ENCODE results near the gene WBP1L.

The WBP1L gene

DNA sequence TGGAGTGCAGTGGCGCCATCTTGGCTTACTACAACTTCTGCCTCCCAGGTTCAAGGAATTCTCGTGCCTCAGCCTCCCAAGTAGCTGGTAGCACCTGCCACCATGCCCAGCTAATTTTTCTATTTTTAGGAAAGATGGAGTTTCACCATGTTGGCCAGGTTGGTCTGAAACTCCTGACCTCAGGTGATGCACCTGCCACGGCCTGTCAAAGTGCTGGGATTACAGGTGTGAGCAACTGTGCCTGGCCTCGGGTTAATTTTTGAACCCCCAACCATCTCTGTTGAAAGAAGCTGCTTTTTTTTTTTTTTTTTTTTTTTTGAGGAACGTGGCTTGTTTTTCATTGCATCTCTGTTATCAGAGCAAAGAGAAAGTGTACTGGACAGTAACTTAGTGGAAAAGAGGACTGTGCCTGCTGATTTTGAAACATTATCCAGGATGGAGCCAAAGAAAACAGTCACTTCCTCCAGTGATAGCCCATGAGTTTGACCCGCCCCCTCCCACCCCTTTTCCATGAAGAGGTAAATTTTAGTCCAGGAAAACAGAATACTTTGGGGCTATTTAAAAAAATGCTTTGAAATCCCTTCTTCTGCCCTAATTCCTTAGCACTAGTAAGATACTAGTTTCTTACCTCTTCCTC lies 38.3 kb downstream of the WBP1L start:
- DNase-seq = no peak

DNA sequence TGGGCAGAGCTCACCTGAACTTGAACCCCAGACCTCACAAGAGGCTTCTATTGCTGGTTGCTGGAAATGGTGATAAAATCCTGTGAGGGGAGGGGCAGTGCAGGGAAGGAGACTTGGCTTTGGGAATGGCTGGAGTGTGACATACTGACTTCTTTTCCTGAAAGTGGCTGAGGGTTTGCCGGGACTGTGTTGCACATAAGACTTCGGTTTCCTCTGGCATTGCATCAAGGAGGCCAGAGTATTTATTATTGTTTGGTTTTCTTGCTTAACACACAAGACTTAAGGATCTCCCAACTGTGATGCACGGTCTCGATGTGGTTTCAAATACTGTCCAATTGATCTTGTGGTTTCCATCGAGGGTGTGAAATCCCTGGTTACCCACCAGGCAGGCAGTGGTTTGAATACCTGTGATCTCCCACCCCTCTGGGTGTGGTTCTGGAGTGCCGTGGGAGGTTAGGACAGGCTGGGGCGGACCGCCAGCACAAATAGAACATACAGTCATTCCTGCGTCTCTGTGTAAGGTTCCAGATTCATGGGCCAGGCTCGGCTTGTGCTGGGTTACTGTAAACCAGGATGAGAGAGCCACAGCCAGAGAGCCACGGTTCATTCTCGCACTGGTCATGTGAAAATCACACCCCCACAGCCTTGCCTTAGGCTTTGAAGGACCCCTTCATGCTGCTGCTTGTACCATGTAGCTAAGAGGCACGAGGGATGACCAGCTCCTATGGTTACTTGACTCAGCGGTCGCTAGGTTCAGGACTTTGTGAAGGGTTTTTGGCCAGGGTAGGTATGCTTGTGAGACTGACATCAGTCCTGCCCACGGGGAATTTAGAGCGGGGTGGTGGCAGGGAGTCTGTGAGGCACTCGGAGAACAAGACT lies 39.2 kb downstream of the WBP1L start:
- no peak for DNase-seq

DNA sequence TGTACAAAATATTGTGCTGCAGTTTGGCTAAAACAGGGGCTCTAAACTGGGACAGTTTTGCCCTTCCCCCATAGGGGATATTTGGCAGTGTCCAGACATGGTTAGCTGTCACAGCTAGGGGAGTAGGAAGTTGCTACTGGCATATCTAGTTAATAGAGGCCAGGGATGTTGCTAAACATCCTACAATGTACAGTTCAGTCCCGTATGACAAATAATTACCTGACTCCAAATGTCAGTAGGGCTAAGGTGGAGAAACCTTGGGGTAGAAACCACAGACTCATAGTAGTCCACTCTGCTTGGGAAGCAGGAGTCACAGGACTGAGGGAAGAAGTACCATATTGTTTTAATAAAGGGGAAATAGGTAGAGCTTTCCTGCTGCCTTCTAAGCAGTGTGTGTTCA lies 39.8 kb downstream of the WBP1L start:
- no peak for DNase-seq

DNA sequence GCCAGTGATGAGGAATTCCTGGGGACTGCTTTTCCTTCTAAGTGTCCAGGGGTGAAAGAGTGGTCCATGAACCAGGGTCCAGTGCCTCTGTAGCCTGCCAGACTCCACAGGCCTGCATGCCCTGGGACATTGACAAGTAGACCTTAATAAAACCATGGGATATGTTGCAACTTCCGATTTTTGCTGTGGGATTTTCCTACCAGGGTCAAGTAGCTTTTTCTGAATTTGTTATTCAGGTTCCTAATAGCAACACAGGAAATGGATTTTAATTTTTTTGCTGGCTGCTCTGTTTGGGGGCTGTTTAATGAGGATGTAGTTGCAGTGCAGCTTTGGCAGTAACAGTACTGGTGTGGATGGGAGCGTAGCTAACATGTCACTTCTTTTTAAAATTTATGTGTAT lies 42.1 kb downstream of the WBP1L start:
- DNase-seq = no peak

DNA sequence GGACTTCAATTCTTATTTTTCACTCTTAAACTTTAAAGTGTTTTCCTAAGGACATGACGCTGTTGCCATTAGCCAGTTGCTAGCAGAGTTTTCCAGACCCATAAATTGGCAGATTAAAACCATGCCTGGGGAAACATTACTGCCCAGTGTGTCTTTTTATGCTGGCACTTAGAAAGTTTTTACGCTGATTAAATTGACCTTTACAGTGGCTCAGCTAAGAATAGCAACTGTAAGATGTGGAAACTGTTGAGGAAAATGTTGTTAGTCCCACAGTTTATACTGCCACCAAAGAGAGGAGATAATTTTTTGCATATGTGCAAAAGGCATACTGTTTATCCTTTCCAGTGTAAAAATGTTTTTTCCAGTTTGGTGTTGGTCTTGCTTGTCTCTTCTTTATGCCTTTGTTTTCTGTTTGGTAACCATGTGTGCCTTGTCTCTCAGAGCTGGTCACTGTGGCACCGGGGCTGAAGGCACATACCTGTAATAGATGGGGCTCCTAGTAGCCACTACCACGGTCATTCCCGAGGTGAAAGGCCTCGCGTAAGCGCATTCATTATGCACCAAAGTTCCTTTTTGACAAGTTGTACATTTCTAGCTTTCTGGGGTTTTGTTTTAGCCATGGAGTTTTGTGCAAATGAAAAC lies 48.1 kb downstream of the WBP1L start:
- DNase-seq = no peak

DNA sequence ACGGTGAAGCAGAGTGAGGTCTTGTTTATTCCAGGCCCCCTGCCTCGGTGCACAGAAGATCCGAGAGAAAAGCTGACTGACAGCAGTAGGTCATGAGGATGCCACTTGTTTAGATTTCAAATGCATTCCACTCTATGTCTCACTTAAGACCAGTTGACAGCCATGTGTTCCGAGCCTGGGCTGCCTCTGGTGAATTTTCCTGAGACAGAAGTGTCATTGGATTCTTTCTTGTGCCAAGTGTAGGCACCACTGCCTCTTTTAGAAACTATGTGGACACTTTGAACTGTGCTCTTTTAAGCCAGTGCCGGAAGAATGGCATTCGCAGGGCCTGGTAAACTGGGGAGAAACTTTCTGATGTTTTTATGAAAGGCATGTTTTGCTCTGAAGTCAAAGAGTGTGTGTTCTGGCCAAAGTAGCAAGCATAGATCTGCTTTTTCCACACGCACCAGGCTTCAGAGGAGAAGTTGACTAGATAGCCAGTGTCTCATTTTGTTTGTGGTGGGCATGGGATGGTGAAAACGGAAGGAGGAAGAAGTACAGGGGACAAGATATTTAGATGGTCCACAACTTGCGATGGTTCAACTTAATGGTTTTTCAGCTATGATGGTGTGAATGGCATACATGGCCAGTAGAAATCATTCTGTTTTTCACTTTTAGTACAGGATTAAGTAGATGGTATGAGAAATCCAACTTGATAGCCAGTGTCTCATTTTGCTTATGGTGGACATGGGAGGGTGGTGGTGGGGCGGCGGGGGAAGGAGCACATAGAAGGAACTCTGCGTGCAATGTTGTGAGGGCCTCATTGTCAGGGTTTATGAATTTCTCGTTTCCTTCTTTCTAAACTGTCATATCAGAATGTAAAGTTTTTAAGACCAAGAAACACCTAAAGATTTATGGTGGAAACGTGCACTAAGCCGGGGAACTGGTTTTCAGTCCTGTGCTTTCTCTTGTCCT lies 52.0 kb downstream of the WBP1L start:
- DNase-seq = no peak

DNA sequence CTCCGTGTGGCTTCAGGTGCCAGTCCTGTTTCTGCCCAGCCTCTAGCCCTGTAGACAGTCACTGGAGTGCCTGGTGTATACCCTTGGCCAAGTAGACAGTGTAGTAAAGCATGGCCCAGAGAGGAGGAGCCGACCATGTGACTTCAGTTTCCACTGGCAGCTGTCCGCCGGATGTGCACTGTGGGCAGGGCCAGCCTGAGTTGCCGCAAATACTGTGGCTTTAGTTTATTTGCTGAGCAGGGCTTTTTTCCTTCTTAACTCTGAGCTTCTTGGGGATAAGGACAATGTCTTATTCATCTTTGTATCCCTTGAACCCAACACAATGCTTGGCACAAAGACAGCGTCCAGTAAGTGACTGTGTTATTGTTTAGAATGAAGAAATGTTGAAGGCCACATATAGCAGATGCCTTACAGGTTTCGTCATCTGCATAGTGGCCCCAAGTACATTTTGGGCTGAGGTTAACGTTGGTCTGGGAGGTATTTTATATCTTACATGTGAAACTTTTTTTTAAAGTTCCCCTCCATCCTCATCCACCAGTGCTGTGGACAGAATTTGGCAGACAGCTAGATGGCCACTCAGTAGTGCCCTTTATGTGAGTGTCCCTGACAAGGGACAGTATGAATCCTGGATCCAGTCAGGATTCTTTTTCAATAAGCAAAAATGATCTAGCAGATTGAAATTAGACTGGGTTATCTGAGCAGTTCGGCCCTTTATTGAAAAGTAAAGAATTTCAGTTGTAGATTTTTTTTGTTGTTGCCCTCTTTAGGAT lies 52.8 kb downstream of the WBP1L start:
- DNase-seq = no peak

DNA sequence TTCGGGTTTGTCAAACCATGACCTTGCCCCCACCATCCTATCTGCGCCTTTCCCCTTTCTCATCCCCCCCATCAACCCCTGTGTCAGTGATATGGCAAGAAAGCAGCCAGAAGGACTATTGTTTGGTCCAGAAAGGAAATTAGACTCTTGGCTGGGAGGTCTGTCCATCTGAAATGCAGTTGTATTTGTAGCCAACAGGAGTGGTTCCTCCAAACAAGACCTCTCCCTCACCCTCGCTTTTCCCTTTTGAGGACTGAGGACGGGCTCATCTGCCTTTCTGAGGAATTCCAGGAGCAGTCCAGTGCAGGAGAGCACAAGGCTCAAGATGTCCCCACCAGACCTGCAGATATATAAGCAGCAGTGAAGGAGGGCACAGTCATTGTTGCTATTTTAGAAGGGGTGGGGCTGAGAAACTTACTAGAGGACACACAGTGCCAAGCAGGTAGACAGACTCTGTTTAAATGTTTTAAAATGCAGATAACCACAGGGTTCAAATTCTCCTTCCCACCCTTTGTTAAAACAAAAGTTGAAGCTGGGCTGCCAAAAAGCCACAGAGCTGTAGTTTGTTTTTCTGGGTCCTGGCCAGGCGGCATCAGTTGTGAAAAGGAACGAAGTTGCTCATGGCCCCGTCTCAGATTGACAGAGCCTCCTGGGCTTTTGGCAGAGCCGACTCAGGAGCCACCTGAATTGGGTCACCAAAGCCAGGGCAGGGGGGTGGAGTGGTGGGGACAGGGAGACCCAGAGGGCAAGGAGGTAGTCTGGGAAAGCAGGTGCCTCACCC lies 56.1 kb downstream of the WBP1L start:
- DNase-seq = no peak

DNA sequence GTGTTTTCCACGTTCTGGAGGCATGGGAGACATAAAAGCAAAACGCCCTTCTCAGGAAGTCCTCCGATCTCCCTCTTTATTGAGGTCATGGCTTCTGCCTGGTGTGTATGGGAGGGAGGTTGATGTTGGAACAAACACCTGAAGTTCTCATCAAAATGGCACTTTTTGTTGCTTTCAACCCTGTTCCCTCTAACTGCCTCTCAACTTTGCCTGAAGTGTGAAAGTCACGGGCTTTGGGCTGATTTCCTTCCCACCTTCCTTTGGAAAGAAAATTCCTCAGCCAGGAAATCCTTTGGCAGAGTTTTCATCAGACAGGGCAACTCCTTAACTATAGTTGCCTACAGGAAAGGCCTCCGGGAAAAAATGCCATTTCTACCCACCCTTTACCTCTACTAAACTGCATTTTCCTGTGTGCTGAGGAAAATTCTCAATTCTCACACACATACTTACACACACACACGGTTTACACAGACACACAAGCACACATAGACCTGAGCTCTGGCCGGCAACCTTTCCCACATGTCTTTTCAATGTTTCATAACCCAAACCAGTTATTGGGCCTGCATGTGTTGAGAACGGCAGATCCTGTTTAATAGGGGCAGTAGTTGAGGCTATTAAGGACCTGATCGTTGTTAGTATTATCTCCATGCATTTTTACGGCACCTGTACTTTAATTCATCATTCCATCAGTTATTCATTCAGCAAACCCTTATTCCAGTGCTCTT lies 57.0 kb downstream of the WBP1L start:
- DNase-seq = no peak

DNA sequence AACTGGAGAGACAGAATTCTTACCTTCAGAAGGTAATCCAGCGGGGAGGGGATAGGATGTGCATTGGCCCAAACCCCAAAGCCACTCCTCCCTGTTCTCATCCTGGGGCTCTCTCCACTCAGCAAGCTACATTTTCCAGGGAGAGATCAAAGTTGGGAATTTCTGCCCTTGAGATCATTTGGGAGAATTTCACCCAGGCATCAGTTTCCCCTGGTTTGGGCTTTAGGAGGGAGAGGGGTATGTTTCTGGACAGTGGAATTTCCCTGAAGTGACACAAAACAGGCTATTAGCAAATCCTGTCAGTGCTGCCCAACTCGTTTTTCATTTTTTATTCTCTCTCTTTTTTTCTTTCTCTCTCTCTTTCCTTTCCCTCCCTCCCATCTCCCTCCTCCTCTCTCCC lies 57.7 kb downstream of the WBP1L start:
- DNase-seq = no peak

DNA sequence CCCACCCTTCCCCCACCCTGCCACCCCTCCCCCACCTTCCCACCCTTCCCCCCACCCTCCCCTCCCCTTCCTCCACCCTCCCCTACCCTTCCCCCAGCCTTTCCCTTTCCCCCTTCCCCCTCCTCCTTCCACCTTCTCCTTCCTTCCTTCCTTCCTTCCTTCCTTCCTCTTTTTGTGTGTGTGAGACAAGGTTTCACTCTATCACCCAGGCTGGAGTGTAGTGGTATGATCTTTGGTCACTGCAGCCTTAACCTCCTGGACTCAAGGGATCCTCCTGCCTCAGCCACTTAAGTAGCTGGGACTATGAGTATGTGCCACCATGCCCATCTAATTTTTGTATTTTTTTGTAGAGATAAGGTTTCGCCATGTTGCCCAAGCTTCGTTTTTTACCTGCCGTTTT lies 58.2 kb downstream of the WBP1L start:
- DNase-seq = no peak

DNA sequence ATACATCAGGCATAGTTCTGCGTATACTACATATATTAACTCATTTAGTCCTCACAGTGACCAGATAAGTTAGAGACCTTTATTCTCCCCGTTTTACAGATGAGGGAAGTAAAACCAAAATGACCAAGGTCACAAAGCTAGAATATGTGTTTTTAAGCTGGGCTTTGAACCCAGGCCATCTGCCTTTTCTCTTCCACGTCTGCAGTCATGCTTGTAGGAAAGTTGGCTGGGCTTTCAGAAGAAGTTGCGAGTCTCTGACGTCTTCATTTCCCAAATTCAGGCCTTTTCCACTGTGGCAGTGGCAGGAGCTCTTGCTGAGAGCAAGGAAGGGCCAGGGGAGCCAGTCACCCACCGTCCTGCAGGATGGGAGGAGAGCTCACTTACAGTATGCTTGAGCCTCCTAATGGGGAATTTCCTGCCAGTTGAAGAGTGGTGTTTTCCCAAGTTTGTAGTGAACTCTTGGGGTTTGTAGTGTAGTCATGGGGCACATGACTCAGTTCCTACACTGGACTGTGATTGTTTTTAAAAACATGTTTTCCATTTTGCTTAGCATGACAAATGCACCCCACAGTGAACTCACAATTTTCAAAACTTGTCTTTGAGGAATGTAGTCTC lies 59.3 kb downstream of the WBP1L start:
- DNase-seq = no peak

DNA sequence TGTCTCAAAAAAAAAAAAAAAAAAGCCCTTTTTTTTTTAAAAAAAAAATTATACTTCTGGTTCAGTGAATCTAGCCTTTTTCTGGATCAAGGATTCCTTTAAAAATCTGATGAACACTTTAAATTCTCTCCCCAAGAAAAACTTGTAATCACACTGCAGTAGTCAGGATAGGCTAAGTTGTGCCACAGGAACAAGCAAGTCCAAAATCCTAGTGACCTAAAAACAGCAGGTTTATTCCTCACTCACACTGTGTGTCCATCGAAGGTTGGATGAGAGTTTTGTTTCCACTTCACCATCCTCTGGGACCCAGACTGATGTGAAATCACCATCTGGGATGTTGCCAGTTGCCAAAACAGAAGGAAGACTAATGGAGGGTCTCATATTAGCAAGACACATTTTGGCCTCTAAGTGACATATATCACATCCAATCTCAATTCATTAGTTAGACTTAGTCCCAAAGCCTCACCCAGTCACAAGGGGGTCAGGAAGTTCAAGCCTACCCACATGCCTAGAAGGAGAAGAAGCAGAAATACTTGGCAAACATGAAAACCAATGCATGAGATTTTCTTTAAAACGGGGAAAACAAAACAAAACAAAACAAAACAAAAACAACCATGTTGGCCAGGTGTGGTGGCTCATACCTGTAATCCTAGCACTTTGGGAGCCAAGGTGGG lies 60.8 kb downstream of the WBP1L start:
- no peak for DNase-seq

DNA sequence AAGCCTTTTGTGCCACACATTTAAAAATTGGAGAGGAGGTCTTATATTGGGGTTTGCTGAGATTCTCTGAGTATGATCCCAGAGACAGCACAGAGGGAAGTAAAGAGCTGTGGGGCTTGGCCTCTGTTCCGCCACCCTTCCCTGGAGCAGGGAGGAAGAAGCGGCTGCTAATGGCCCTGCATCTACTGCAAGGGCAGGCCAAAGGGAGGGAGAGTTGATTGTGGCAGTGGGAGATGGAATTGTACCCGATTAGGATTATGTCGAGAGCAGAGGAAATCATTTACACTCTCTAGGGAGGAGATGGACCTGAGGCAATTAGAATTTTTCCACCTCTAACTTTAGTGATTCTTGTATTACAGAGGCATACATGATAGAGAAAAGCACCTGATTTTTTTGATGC lies 64.6 kb downstream of the WBP1L start:
- DNase-seq = no peak

DNA sequence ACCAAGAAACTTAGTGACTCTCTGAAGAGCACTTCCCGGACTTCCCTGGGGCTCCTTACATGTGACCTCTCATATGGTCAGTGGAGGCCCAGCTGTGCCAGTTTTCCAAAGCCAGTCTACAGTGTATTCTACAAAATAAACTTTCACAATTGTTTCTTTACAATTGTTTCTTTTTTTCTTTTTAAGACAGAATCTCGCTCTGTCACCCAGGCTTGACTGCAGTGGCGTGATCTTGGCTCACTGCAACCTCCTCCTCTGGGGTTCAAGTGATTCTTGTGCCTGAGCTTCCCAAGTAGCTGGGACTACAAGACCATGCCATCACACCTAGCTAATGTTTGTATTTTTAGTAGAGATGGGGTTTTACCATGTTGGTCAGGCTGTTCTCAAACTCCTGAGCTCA lies 67.6 kb downstream of the WBP1L start:
- no peak for DNase-seq

DNA sequence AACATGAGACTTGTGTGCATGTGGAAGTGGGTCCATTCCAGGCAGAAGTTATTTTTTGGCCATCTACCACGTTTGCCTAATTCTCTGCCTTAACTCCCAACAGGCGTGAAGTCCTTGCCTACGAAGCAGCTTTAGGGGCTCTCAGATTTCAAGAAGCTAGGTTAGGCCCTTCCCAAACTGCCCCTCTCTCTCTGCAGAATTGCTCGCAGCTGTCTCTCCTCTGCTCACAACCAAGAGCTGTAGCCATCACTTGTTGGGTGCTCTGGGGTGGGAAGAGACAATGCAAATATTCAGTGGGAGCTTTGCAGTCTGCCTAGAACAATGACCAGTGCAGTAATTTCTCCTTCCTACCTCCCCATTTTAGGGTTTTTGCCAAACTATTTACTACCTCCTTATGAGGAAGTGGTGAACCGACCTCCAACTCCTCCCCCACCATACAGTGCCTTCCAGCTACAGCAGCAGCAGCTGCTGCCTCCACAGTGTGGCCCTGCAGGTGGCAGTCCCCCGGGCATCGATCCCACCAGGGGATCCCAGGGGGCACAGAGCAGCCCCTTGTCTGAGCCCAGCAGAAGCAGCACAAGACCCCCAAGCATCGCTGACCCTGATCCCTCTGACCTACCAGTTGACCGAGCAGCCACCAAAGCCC lies 68.6 kb downstream of the WBP1L start:
- DNase-seq = no peak

DNA sequence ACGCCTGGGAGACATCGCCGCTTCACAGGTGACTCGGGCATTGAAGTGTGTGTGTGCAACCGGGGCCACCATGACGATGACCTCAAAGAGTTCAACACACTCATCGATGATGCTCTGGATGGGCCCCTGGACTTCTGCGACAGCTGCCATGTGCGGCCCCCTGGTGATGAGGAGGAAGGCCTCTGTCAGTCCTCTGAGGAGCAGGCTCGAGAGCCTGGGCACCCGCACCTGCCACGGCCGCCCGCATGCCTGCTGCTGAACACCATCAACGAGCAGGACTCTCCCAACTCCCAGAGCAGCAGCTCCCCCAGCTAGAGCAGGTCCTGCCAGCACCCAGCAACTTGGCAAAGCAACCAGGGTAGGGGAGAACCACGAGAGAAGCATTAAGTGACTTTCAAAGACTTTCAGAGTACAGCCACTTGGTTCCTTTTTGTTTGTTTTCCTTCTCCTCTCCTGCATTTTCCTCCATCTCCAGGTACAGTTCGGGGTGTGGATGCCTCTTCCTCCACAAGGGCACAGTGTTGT lies 69.3 kb downstream of the WBP1L start:
- DNase-seq = no peak

DNA sequence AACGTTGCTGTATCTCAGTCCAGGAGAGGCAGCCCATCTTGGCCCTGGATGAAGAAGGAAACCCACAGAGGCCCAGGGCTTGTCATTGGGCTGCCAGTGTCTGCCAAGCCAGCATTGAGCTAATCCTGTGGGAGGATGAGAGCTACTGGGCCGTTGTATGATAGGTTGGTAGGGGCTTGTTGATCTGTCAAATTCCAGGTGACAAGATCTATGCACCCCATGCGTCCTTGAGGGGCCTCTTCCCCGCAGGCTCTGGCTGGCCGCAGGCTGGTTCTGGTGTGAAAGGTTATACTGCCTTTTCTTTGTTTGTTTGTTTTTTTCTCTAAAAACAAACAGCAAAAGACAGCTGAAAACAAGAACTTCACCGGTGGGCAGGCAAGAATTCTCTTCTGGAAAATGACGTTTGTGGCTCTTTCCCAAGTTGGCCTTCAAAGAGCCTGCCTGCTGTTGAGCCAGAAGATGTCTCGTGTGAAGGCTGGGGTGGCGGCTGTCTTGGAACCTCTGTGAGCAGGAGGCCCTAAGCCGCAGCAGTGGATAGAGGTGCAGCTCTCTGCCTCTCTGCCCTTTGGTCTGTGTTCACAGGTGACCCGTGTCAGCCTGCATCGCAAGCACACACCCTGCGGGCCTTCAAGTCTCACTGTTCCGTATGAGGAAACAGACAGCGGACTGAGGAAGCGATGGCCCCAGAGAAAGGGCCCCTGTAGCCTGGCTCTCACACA lies 70.1 kb downstream of the WBP1L start:
- DNase-seq = no peak

All from NCI-H2029 (cell line).